GM18517 (cell line): ENCODE data around the gene GIMAP8.
"Not testable (repeated sequence)": the region's sequence is repeated elsewhere in the genome, so short reads cannot be mapped to it uniquely, and the experiment has no call there.

Experiments
- ATAC-seq: cut with Tn5 transposase; IDR thresholded peaks from one replicate; pipeline ENCODE4 v1.9.1; 2021; ENCODE audit warnings: mild to moderate bottlenecking, moderate library complexity; ENCODE audit not compliant: unreplicated experiment

GIMAP8 gene

DNA sequence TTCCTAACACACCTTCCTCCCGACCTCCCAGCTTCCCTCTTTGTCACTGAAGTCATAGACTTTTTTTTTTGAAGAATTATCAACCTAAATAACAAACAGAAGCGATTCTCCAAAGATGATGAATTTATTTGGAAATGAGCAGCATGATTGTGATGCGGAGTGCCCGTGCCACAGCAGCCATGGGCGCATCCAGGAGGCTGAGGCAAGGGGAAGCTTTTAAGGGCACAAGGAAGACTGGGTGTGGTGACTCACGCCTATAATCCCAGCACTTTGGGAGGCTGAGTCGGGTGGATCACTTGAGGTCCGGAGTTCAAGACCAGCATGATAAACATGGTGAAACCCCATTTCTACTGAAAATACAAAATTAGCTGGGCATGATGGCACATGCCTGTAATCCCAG is 16.2 kb upstream of the GIMAP8 start:
- ATAC-seq = no peak

DNA sequence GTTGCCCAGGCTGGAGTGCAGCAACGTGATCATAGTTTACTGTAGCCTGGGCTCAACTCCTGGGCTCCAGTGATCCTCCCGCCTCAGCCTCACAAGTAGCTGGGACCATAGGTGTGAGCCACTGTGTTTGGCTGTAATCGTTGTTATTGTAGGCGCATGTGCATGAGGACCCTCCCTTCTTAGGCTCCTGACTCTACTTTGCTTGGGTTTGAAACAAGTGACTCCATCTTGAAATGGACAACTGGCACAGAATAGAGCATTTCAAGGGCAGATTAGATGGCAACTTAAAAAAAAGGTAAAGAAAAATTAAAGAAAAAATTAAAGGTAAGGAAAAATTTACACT is 15.4 kb upstream of the GIMAP8 start:
- no peak for ATAC-seq

GRCh38 chr7:150435390-150436073 is 14.9 kb upstream of the GIMAP8 start:
- peak; percentile 95 for ATAC-seq

DNA sequence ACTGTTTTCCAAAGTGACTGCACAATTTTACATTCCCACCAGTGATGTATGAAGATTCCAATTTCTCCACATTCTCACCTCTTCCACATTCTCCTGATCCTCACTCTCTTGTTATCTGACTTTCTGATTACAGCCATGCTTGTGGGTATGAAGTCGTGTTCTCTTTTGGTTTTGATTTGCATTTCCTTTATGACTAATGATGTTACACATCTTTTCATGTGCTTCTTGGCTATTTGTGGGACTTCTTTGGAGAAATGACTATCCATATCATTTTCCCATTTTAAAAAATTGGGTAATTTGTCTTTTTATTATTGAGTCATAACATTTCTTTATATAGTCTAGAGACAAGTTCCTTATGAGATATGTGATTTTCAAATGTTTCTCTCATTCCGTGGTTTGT is 10.5 kb upstream of the GIMAP8 start:
- ATAC-seq = no peak

DNA sequence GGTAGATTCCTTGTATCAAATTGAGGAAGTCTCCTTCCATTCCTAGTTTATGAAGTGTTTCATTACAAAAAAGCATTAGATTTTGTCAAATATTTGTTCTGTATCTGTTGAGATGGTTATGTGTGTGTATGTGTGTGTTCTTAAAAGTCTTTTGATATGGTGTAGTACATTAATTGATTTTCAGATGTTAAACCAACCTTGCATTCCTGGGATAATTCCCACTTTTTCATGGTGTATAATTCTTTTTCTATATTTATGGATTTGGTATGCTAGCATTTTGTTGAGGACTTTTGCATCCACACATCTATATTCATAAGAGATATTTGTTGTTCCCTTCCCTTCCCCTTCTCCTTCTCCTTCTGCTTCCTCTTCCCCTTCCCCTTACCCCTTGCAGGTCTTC is 8.9 kb upstream of the GIMAP8 start:
- ATAC-seq = no peak

DNA sequence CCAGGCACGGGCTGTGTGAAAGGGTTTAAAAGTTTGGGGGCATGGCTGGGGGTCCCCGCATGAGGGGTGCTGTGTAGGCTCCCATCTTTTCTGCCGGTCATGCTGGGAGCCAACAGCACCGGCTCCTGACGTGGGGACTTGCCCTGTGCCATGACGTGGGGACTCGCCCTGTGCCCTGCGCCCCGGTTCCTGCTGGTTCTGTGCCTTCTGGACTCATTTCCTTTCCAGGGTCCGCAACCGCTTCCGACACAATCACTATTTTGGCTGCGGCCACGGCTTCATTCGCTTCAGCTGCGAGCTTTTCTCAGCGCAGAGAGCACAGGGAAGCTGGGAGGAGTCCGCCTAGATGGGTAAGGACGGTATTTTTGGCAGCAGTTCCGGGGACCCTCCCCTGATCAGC is 7.6 kb upstream of the GIMAP8 start:
- no peak for ATAC-seq

DNA sequence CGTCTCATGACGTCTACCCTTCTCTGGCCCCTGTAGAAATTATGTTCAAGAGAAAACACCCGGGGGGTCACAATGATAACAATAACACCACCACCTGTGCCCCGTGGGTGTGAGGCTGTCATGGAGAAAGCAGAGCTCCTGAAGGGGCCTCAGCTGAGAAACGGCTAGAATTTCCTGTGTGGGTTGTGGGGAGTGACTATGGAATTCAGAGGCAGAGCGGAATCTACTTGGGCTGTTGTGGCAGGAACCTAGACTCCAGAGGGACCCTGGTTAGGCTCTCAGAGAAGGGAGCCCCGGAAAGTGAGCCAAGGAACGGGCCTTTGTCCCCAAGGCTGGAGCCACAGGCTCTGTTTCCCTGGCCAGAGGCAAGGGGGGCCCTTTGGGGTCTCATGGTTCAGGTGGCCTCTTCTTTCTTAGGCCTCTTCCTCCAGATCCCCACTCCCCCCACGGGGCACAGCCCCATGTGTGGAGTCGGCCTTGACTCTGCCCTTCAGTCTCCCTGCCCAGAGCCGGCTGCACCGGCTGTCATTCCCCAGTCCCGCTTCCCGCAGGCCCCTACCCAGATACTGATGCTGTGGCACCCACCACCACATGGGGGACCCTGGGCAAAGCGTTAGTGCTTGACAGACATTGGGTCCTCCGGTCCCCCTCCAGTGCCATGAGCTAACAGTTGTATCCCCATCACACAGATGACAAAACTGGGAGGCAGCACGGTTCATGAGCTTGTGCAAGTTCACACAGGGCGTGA is 6.5 kb upstream of the GIMAP8 start:
- ATAC-seq = no peak

GRCh38 chr7:150444674-150445365 is 5.6 kb upstream of the GIMAP8 start:
- no peak for ATAC-seq

GRCh38 chr7:150446288-150446938 is 4.0 kb upstream of the GIMAP8 start:
- ATAC-seq = no peak

DNA sequence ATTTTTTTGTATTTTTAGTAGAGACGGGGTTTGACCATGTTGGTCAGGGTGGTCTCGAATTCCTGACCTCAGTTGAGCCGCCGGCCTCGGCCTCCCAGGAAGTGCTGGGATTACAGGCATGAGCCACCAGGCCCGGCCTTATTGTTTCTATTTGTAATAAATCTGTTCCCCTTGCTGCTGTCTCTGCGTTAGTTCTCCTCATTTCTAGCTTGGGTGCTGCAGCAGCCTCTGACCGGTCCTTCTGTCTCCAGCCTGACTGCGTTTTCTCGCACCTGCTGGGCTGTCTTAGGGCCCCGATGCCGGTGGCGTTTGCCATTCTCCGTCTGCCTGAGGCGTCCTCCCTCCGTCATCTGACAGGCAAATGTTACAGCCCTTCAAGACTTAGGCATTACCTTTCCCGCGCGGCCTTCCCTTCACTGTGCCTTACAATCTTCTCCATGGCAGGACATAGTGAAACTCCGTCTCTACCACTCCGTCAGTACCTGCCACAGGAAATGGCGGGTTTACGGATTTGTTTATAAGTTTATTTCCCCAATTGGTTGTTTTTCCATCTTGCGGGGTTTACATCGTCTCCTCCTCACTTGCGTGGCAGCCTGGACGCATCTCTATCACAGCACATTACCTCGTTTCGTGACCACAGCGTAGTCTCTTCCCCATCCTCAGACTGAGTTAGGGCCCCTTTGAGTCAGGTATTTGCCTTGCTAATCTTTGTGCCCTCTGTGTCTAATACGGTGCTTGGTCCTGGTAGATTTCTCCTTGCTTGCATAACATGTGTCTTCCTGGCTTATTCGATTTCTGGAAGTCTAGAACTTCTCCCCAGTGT is 2.3 kb upstream of the GIMAP8 start:
- ATAC-seq = peak; percentile 11

GRCh38 chr7:150448789-150449147 is 1.7 kb upstream of the GIMAP8 start:
- ATAC-seq = peak; percentile 80

DNA sequence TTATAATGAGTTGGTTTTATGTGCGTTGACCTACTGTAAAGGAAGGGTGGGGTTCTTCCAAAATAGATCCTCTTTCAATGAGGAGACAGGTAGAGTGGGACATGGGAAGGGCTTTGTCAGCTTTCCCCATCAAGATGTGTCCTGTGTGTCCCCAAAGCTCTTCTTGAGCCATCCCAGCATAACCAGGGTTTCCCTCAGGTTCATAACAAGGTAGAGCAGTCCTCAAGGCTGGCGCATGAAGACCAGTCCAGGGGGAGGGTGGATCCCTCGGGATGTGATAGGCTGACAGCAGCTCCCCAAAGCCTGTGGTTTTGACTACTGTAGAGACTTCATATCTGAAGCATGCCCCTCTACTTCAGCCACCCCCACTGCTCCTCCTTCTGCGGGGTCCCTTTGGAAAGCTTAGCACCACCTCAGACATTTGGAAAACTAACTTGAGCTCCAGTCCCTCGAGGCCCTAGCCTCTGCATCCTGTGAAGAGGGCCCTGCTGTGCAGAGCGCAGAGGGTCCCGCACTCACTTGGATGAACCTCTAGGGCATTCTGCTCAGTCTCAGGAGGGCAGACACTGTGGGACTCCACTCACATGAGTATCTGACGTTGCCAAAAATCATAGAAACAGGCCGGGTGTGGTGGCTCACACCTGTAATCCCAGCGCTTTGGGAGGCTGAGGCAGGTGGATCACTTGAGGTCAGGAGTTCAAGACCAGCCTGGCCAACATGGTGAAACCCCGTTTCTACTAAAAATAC is 1.1 kb upstream of the GIMAP8 start:
- no peak for ATAC-seq

DNA sequence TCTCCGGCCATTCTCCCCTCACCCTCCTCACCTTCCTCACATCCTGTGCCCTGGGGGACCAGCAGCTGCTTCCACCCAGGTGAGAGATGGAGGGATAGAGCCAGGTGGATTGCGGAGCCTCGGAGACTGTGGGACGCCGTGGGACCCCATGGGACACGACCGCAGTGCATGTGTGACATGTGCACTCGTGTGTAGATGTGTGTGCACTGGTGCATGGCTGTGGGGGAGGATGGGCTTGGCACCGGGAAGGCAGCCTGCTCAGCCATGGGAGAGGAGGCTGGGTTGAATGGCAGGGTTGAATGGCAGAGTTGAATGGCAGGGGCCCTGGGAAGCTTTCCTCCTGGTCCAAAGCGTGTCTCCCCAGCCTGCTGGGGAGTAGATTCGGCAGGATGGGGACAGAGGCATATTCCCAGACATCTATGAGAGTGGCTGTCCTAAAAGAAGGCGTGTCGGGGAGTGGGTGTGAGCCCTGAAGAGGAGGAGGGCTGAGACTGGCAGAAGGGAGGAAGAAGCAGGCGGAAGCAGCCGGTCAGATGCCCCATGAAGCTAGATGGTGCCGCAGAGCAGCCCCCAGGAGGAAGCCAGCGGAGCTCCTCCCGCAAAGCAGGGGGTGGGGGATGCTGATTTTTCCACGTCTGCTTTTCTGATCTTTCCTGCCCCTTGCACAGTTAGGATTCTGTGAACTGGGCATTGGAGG is 815 bp downstream of the GIMAP8 start:
- ATAC-seq = no peak

DNA sequence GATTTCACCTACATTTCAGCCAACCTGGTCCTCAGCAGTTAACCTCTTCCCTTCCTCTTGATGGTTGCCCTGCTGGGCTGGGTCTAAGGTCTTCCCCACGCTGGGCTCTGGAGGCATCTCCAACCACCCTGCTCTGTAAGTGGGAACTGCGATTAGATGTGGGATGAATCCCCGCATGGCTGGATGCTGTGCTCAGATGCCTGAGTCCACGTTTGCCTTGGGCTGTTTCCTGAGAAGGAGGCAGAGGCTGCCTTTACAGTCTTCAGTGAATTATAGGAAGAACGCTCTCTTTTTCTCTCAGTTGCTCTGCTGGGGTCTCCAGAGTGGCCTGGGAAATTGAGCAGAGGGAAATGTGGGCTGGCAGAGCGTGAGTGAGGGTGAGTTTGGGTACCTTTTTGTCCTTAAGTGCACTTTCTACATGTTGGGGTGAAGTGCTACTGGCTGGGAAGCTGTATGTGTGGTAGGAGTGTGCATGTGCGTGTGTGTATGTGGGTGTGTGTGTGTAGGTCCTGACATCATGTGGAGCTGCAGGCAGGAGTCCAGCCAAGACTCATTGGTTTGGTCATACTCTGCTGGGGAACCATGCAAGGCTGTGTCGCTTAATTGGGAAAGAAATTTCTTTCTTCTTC is 1.5 kb downstream of the GIMAP8 start:
- ATAC-seq = no peak

- ATAC-seq = no peak
Measured at GRCh38 chr7:150453181-150453580, 2.8 kb downstream of the GIMAP8 start.

- ATAC-seq = no peak
Measured at GRCh38 chr7:150453892-150454291, 3.5 kb downstream of the GIMAP8 start.

GRCh38 chr7:150457064-150457463 is 6.6 kb downstream of the GIMAP8 start:
- not testable (repeated sequence) for ATAC-seq

- ATAC-seq = no peak
Measured at GRCh38 chr7:150458235-150458634, 7.8 kb downstream of the GIMAP8 start.

DNA sequence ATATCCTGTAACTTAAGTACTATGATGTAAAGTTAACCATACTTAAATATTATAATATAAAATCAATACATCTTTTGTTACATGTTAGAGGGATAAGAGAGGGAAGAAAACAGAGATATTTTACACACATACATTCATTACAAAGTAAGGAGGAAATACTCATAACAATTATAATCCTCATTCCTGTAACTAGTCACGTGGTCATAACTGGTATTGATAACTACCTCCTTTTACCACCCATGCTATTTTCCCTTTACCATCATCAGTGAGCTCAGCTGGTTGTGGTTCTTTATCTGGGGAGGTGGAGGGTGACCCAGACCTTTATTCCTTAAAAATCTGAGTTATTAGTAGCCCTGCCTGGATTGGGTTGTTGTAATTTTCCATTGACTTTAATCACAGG is 8.3 kb downstream of the GIMAP8 start:
- no peak for ATAC-seq
